A673 (cell line): ENCODE results near the gene TRUB2. TPM values are rescaled to one million over a fixed set of nuclear protein-coding genes. Genes with fewer than 3 reads are reported as not detected.

Experiments used
- BruUV-seq: library from RNA; stranded (reverse); fragments of 400-500 nt; replicated peaks from 2 replicates; lab custom pipeline; 2021; lab: Mats Ljungman, UMichigan
- CTCF ChIA-PET: fragments of 300-600 bp; sonication (Branson Sonifier 250); formaldehyde crosslinking; loops from one replicate; lab custom pipeline; 2022; ENCODE audit warnings: antibody characterized with exemption; lab: Charles Lee
- POLR2A ChIA-PET: fragments of 300-600 bp; sonication (Branson Sonifier 250); formaldehyde crosslinking; loops from one replicate; lab custom pipeline; 2022; ENCODE audit warnings: antibody characterized with exemption; ENCODE audit not compliant: low non-redundant PET; lab: Charles Lee
- DNase-seq: peaks from one replicate; pipeline ENCODE4 v3.0.0-alpha.2; 2015; ENCODE audit warnings: low spot score
- H3K27ac ChIP-seq: fragments of 200-600 bp; sonication (generic); 2 replicates; pipeline ENCODE4 v1.5.1; 2016; ENCODE audit warnings: mixed run types, low read depth, mild to moderate bottlenecking, mixed read lengths, antibody characterized with exemption, low read length; ENCODE audit not compliant: poor library complexity, severe bottlenecking
- H3K27me3 ChIP-seq: fragments of 200-600 bp; sonication (generic); replicated peaks from 2 replicates; pipeline ENCODE4 v1.6.1; 2017; ENCODE audit warnings: mixed run types, low read depth, mild to moderate bottlenecking, mixed read lengths, antibody characterized with exemption, low read length; ENCODE audit not compliant: insufficient read depth, poor library complexity
- H3K36me3 ChIP-seq: fragments of 200-600 bp; sonication (generic); 2 replicates; pipeline ENCODE4 v1.6.1; 2016; ENCODE audit warnings: mixed run types, mild to moderate bottlenecking, mixed read lengths, antibody characterized with exemption, low read length; ENCODE audit not compliant: insufficient read depth, poor library complexity, severe bottlenecking
- H3K4me1 ChIP-seq: fragments of 200-600 bp; sonication (generic); 2 replicates; pipeline ENCODE4 v1.6.1; 2017; ENCODE audit warnings: mixed run types, mild to moderate bottlenecking, mixed read lengths, antibody characterized with exemption, low read length; ENCODE audit not compliant: insufficient read depth, poor library complexity, severe bottlenecking
- H3K4me3 ChIP-seq: fragments of 200-600 bp; sonication (generic); 2 replicates; pipeline ENCODE4 v1.5.1; 2016; ENCODE audit warnings: low read depth, mixed run types, mild to moderate bottlenecking, mixed read lengths, low read length; ENCODE audit not compliant: poor library complexity, severe bottlenecking
- H3K9me3 ChIP-seq: fragments of 200-600 bp; sonication (generic); 2 replicates; pipeline ENCODE4 v1.6.1; 2016; ENCODE audit warnings: mixed run types, low read depth, mild to moderate bottlenecking, mixed read lengths, antibody characterized with exemption, low read length; ENCODE audit not compliant: poor library complexity, severe bottlenecking
- CTCF ChIP-seq: fragments of 300-800, 200-600 bp; sonication (generic); conservative IDR thresholded peaks from 2 replicates; pipeline ENCODE4 v1.5.1; 2017; ENCODE audit warnings: low read depth, mild to moderate bottlenecking, antibody characterized with exemption, low read length, moderate library complexity, mixed read lengths
- EZH2 ChIP-seq: fragments of 200-600 bp; sonication (generic); IDR thresholded peaks from 2 replicates; pipeline ENCODE4 v1.6.1; 2017; ENCODE audit warnings: borderline replicate concordance, low read depth, mild to moderate bottlenecking, mixed read lengths, antibody characterized with exemption, low read length; ENCODE audit not compliant: poor library complexity, severe bottlenecking
- intact Hi-C: fragments of 100-400 bp; cut with micrococcal nuclease; formaldehyde crosslinking; loops from one replicate; pipeline ENCODE4 v1.10.0; 2022; ENCODE audit not compliant: unreplicated experiment
- total RNA-seq: library from RNA; stranded (reverse); gene quantifications from 2 replicates; pipeline ENCODE4 v1.2.3, GENCODE V29; 2021

Gene TRUB2
- total RNA-seq, 1 experiment from 2014 or later: 57.4 TPM

DNA sequence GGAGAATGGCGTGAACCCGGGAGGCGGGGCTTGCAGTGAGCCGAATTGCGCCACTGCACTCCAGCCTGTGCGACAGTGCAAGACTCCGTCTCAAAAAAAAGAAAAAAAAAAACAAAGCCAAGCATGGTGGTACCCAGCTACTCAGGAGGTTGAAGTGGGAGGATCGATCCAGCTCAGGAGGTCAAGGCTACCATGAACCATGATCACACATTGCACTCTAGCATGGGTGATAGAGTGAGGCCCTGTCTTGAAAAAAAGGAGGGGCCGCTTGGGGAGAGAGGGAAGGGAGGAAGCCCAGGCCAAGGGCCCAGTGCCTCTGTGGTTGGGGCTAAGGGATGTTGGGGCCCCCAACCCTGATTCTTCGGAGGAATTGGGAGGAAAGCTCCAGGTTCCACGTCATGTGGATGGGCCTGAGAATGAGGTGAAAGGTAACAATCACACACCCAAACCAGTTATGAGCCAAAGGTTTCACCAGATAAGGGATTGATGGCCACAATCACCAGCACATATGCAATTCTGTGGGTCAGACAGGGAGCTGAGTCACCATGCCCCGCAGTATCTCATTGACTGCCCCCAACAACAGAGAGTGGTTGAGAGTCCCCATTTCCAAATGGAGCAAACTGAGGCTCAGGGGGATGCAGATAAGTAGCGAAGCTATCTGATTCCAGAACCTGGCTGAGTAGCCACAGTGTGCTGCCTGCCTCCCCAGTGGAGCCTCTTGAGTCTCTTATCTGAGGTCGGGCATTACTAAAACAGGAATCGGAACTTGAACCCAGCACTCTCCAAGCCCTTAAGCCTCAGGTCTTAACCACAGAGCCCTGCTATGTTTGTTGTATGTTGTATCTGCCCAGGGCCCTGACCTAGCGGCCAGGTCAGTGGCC is 25.7 kb downstream of the TRUB2 start:
- intact Hi-C loops: loop anchor here (5.0 kb wide), 1 partner anchor 116 kb away; no protein-coding TSS in a partner anchor
- H3K27ac ChIP-seq: no peak overlapping the region
- CTCF ChIA-PET: no interaction called here

DNA sequence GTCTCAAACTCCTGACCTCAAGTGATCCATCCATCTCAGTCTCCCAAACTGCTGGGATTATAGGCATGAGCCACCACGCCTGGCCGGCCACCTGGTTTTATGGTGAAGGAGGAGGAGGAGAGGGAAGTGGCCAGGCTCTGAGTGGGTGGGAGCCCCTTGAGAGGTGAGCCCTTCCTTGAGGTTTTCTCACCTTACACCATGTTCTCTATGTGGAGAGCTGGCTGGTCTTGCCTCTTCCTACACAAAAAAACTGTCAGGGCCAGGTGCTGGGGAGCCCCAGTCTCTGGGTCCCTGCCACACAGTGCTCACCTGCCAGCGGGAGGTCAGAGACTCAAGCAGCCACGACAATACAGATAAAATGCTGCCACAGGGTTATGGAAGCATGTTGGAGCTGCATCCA is 28.1 kb downstream of the TRUB2 start:
- BruUV-seq: no TSS peak
- POLR2A ChIA-PET: no interaction called here
- CTCF ChIA-PET: interaction anchor here (0.6 kb wide), 1 partner anchor 113 kb away, joined by 3 read pairs; no protein-coding TSS in a partner anchor
- H3K4me1 ChIP-seq: no peaks in the 10 kb centered on the region
- no peaks in the 10 kb centered on the region for H3K9me3 ChIP-seq
- no peak for DNase-seq
- no peaks in the 10 kb centered on the region for H3K36me3 ChIP-seq
- intact Hi-C loops: loop anchor here (2.0 kb wide), 1 partner anchor 47 kb away; the partner anchor contains the start of gene SLC27A4
- no peaks in the 10 kb centered on the region for H3K27me3 ChIP-seq
- no peak overlapping the region for H3K27ac ChIP-seq
- no peak overlapping the region for H3K4me3 ChIP-seq
- no peak for TF ChIP-seq CTCF
- no peak for TF ChIP-seq EZH2

More for the DNA sequence above, 25.7 kb downstream of the TRUB2 start:
- no peaks in the 10 kb centered on the region for H3K4me1 ChIP-seq
- H3K4me3 ChIP-seq: no peak overlapping the region
- no peaks in the 10 kb centered on the region for H3K27me3 ChIP-seq
- TF ChIP-seq EZH2 (no peak), CTCF (no peak)
- H3K9me3 ChIP-seq: no peaks in the 10 kb centered on the region
- no TSS peak for BruUV-seq
- no peak for DNase-seq
- POLR2A ChIA-PET: interaction anchor here (0.8 kb wide), 1 partner anchor 7 kb away, joined by 3 read pairs; no protein-coding TSS in a partner anchor
- H3K36me3 ChIP-seq: no peaks in the 10 kb centered on the region

GRCh38 chr9:128293091-128293490 is 29.2 kb downstream of the TRUB2 start:
- Histone ChIP-seq H3K27ac (no peak overlapping the region), H3K27me3 (no peaks in the 10 kb centered on the region), H3K4me1 (no peaks in the 10 kb centered on the region), H3K4me3 (no peak overlapping the region), H3K9me3 (no peaks in the 10 kb centered on the region), H3K36me3 (no peaks in the 10 kb centered on the region)
- DNase-seq: no peak
- ChIA-PET CTCF (no interaction called here), POLR2A (interaction anchor here (0.6 kb wide), 1 partner anchor 126 kb away, joined by 7 read pairs; no protein-coding TSS in a partner anchor)
- BruUV-seq: no TSS peak
- intact Hi-C loops: no loop called here
- TF ChIP-seq EZH2 (no peak), CTCF (no peak)
